HCT116 (cell line): ENCODE measurements around the gene OR51F1. TPM values are rescaled to one million over a fixed set of nuclear protein-coding genes. Genes with fewer than 3 reads are reported as not detected.

Experiments
- ATAC-seq: fragments of 200-7000 bp; cut with Tn5 transposase; 2 replicates; pipeline ENCODE4 v1.9.1; 2020; ENCODE audit warnings: mild to moderate bottlenecking, moderate library complexity
- Bru-seq: library from RNA; stranded (reverse); fragments of 400-500 nt; gene quantifications from one replicate; lab custom pipeline; 2021; lab: Mats Ljungman, UMichigan
- BruChase-seq, 2 experiments: library from RNA; stranded (reverse); fragments of 400-500 nt; gene quantifications; one replicate each; lab custom pipeline; 2021; lab: Mats Ljungman, UMichigan
- BruUV-seq: library from RNA; stranded (reverse); fragments of 400-500 nt; replicated peaks from 2 replicates; lab custom pipeline; 2021; lab: Mats Ljungman, UMichigan
- CTCF ChIA-PET: fragments of 300-600 bp; sonication (Branson Sonifier 250); formaldehyde crosslinking; loops from one replicate; lab custom pipeline; 2021; ENCODE audit warnings: antibody characterized with exemption; lab: Charles Lee
- POLR2A ChIA-PET: fragments of 300-600, 350-600 bp; sonication (Branson Sonifier 250); formaldehyde crosslinking; loops from one replicate; lab custom pipeline; 2021; ENCODE audit warnings: antibody characterized with exemption; lab: Charles Lee
- RAD21 ChIA-PET, 2 experiments: fragments of 300-600 bp; sonication (Branson Sonifier 250); formaldehyde crosslinking; loops; one replicate each; lab custom pipeline; 2023; ENCODE audit warnings: low total read pairs in 2 of 2; ENCODE audit not compliant: uncharacterized antibody in 2 of 2, unreplicated experiment in 2 of 2, low non-redundant PET in 1 of 2; lab: Charles Lee
- DNase-seq: peaks from one replicate; pipeline ENCODE4 v3.0.0-alpha.2; 2010; ENCODE audit warnings: low read depth, low spot score
- H2AFZ ChIP-seq: fragments of 200-600 bp; shearing (Covaris generic), sonication (generic); 2 replicates; pipeline ENCODE4 v1.6.1; 2017; ENCODE audit warnings: low read depth, mixed run types, mixed read lengths, antibody characterized with exemption, low read length; ENCODE audit not compliant: poor library complexity, severe bottlenecking
- H3K27ac ChIP-seq: 2 replicates; pipeline ENCODE4 v1.5.1; 2012; ENCODE audit warnings: low read depth, low read length
- H3K27me3 ChIP-seq: fragments of 200-600 bp; sonication (generic); 2 replicates; pipeline ENCODE4 v1.6.1; 2016; ENCODE audit warnings: mixed run types, low read length, mixed read lengths; ENCODE audit not compliant: insufficient read depth
- H3K36me3 ChIP-seq, 2 experiments: fragments of 200-500 bp in 1 of 2; fragments of 200-600 bp in 1 of 2; sonication (Bioruptor generic) in 1 of 2; sonication (generic) in 1 of 2; 2 replicates each; pipeline versions ENCODE4 v1.5.1 to v1.6.1; 2014 to 2016; ENCODE audit warnings: low read length in 2 of 2, inconsistent platforms in 1 of 2, mixed read lengths in 1 of 2, mixed run types in 1 of 2; ENCODE audit not compliant: insufficient read depth in 2 of 2, control insufficient read depth in 1 of 2
- H3K4me1 ChIP-seq, 2 experiments: fragments of 200-600 bp in 1 of 2; sonication (generic) in 1 of 2; 2 replicates each; pipeline versions ENCODE4 v1.5.1 to v1.6.1; 2012 to 2017; ENCODE audit warnings: low read length in 2 of 2, inconsistent platforms in 1 of 2, mild to moderate bottlenecking in 1 of 2, mixed read lengths in 1 of 2, mixed run types in 1 of 2, moderate library complexity in 1 of 2; ENCODE audit not compliant: insufficient read depth in 2 of 2, control insufficient read depth in 1 of 2
- H3K4me2 ChIP-seq: fragments of 200-600 bp; sonication (generic); 2 replicates; pipeline ENCODE4 v1.6.1; 2017; ENCODE audit warnings: mixed run types, low read length, mixed read lengths
- H3K4me3 ChIP-seq, 2 experiments: fragments of 200-600 bp in 1 of 2; sonication (generic) in 1 of 2; replicated peaks in 1 of 2; 2 replicates each; pipeline ENCODE4 v1.5.1; 2011 to 2016; ENCODE audit warnings: low read length in 2 of 2, control low read depth in 1 of 2, low read depth in 1 of 2, mild to moderate bottlenecking in 1 of 2, mixed read lengths in 1 of 2, mixed run types in 1 of 2
- H3K79me2 ChIP-seq: fragments of 200-600 bp; sonication (generic); 2 replicates; pipeline ENCODE4 v1.6.1; 2017; ENCODE audit warnings: mild to moderate bottlenecking, mixed run types, low read length, moderate library complexity, mixed read lengths; ENCODE audit not compliant: insufficient read depth
- H3K9ac ChIP-seq: fragments of 200-600 bp; sonication (generic); 2 replicates; pipeline ENCODE4 v1.6.1; 2016; ENCODE audit warnings: low read length, mixed read lengths
- H3K9me2 ChIP-seq: fragments of 200-600 bp; sonication (generic), shearing (Covaris generic); 2 replicates; pipeline ENCODE4 v1.6.1; 2017; ENCODE audit warnings: mixed run types, mild to moderate bottlenecking, moderate library complexity; ENCODE audit not compliant: insufficient read depth
- H3K9me3 ChIP-seq, 2 experiments: fragments of 200-500 bp in 1 of 2; fragments of 200-600 bp in 1 of 2; sonication (Bioruptor generic) in 1 of 2; sonication (generic) in 1 of 2; 2 replicates each; pipeline ENCODE4 v1.6.1; 2014 to 2017; ENCODE audit warnings: low read length in 2 of 2, mixed read lengths in 2 of 2, inconsistent platforms in 1 of 2, low read depth in 1 of 2, mild to moderate bottlenecking in 1 of 2, mixed run types in 1 of 2, moderate library complexity in 1 of 2; ENCODE audit not compliant: control insufficient read depth in 1 of 2, insufficient read depth in 1 of 2
- H4K20me1 ChIP-seq: fragments of 200-600 bp; sonication (generic), shearing (Covaris generic); 2 replicates; pipeline ENCODE4 v1.6.1; 2017; ENCODE audit warnings: mixed run types, mild to moderate bottlenecking, moderate library complexity; ENCODE audit not compliant: insufficient read depth
- CBX3 ChIP-seq: IDR thresholded peaks from 2 replicates; pipeline ENCODE4 v1.6.1; 2012; ENCODE audit warnings: low read depth
- CEBPB ChIP-seq: IDR thresholded peaks from 2 replicates; pipeline ENCODE4 v1.6.1; 2012; ENCODE audit warnings: low read depth
- EGR1 ChIP-seq: IDR thresholded peaks from 2 replicates; pipeline ENCODE4 v1.6.1; 2012; ENCODE audit warnings: low read depth
- ELF1 ChIP-seq: IDR thresholded peaks from 2 replicates; pipeline ENCODE4 v1.6.1; 2012; ENCODE audit warnings: low read depth, borderline replicate concordance
- EZH2 ChIP-seq: fragments of 200-600 bp; sonication (generic); IDR thresholded peaks from 2 replicates; pipeline ENCODE4 v1.6.1; 2017; ENCODE audit warnings: antibody characterized with exemption, mixed run types
- EZH2phosphoT487 ChIP-seq: fragments of 200-600 bp; IDR thresholded peaks from 2 replicates; pipeline ENCODE4 v1.6.1; 2018; ENCODE audit warnings: antibody characterized with exemption, borderline replicate concordance
- POLR2A ChIP-seq: IDR thresholded peaks from 2 replicates; pipeline ENCODE4 v1.7.0; 2011; ENCODE audit warnings: borderline replicate concordance; ENCODE audit not compliant: insufficient read depth, insufficient read length; ENCODE audit errors: extremely low read depth
- POLR2AphosphoS5 ChIP-seq: IDR thresholded peaks from 2 replicates; pipeline ENCODE4 v1.6.1; 2011; ENCODE audit warnings: mild to moderate bottlenecking, low read depth, low read length, moderate library complexity
- RAD21 ChIP-seq: IDR thresholded peaks from 2 replicates; pipeline ENCODE4 v1.6.1; 2012; ENCODE audit warnings: low read depth, mild to moderate bottlenecking
- SP1 ChIP-seq: IDR thresholded peaks from 2 replicates; pipeline ENCODE4 v1.6.1; 2012; ENCODE audit warnings: low read depth
- SRF ChIP-seq: IDR thresholded peaks from 2 replicates; pipeline ENCODE4 v1.6.1; 2012; ENCODE audit warnings: low read depth
- TCF7L2 ChIP-seq: IDR thresholded peaks from 2 replicates; pipeline ENCODE4 v1.7.0; 2011; ENCODE audit warnings: borderline replicate concordance, inconsistent platforms; ENCODE audit not compliant: insufficient read depth, insufficient read length; ENCODE audit errors: extremely low read depth
- YY1 ChIP-seq: IDR thresholded peaks from 2 replicates; pipeline ENCODE4 v1.6.1; 2011; ENCODE audit warnings: low read length, low read depth, moderate library complexity, mild to moderate bottlenecking; ENCODE audit not compliant: insufficient replicate concordance; ENCODE audit errors: extremely low read depth
- ZFX ChIP-seq: fragments of 450-650 bp; IDR thresholded peaks from 2 replicates; pipeline ENCODE4 v1.6.1; 2017
- ZNF274 ChIP-seq: fragments of 200-500 bp; sonication (Bioruptor generic); IDR thresholded peaks from 2 replicates; pipeline ENCODE4 v1.6.1; 2014; ENCODE audit warnings: mild to moderate bottlenecking, low read depth, low read length, inconsistent platforms
- intact Hi-C: fragments of 100-400 bp; cut with micrococcal nuclease; formaldehyde crosslinking; loops from 2 replicates; pipeline ENCODE4 v1.10.0; 2022
- long read RNA-seq: library from polyadenylated mRNA; unstranded; transcript quantifications from one replicate; pipeline ENCODE4 v2.0.0, GENCODE V29; 2021; ENCODE audit not compliant: unreplicated experiment
- polyA plus RNA-seq: library from polyadenylated mRNA; unstranded; fragments of >200 nt; gene quantifications from 2 replicates; pipeline ENCODE4 v1.2.1, GENCODE V29; 2012; ENCODE audit warnings: missing spikeins
- total RNA-seq: library from RNA; stranded (reverse); gene quantifications from one replicate; pipeline ENCODE4 v1.2.1, GENCODE V29; 2021; ENCODE audit not compliant: unreplicated experiment
- TF ChIP-seq, protein P1 (sequence below): IDR thresholded peaks from 2 replicates; pipeline ENCODE4 v1.6.1; 2011; ENCODE audit warnings: mild to moderate bottlenecking, low read length, moderate library complexity; ENCODE audit not compliant: insufficient replicate concordance; ENCODE audit errors: extremely low read depth
- TF ChIP-seq, protein P2 (sequence below): IDR thresholded peaks from 2 replicates; pipeline ENCODE4 v1.6.1; 2012
- TF ChIP-seq, protein P3 (sequence below): IDR thresholded peaks from 2 replicates; pipeline ENCODE4 v1.6.1; 2012; ENCODE audit warnings: low read depth

OR51F1 gene, protein sequence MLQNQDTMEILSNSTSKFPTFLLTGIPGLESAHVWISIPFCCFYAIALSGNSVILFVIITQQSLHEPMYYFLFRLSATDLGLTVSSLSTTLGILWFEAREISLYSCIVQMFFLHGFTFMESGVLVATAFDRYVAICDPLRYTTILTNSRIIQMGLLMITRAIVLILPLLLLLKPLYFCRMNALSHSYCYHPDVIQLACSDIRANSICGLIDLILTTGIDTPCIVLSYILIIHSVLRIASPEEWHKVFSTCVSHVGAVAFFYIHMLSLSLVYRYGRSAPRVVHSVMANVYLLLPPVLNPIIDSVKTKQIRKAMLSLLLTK
- not detected for total RNA-seq
- polyA plus RNA-seq: not detected in 2 replicates
- Bru-seq, nascent RNA: not detected
- not detected for BruChase-seq, experiment 1, labeled RNA remaining after a 6-hour chase
- not detected for BruChase-seq, experiment 2, labeled RNA remaining after a 2-hour chase
- long read RNA-seq: 0 reads

DNA sequence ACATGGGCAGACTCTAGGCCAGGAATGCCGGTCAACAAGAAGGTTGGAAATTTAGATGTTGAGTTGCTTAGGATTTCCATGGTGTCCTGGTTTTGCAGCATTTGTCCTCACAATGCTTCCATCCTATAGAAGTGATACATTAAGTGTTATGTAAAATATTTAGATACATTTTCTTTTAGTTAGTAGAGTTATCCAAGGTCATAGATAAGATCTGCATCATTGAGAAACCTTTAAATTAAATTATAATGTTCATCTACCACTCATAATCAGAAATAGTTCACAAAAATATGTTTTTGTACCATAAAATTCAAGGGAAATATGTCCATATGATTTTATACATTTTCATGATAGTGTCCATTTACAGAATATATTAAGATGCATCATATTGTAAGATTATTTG lies at the start of gene OR51F1:
OR51F1 (minus strand) TSS at position 101 of the 400 bp plus-strand sequence; CDS start at position 101, 0 bp downstream.
- no peaks in the 10 kb centered on the region for H3K79me2 ChIP-seq
- intact Hi-C loops: no loop called here
- DNase-seq (no peak), ATAC-seq (no peak)
- H4K20me1 ChIP-seq: no peaks in the 10 kb centered on the region
- H3K9me3 ChIP-seq: no peaks in the 10 kb centered on the region
- H3K9me2 ChIP-seq: no peaks in the 10 kb centered on the region
- H3K27ac ChIP-seq: no peak within 1 kb of the TSS
- no peak within 1 kb of the TSS for H3K9ac ChIP-seq
- no peak within 1 kb of the TSS for H2AFZ ChIP-seq
- CTCF ChIA-PET: no interaction called here
- H3K4me2 ChIP-seq: no peak within 1 kb of the TSS
- no peaks in the 10 kb centered on the region for H3K36me3 ChIP-seq
- no TSS peak for BruUV-seq
- H3K4me1 ChIP-seq: no peaks in the 10 kb centered on the region
- H3K4me3 ChIP-seq: no peak within 1 kb of the TSS
- POLR2A ChIA-PET: no interaction called here
- H3K27me3 ChIP-seq: peaks cover 11% of the 10 kb centered on the region
- TF ChIP-seq SP1 (no peak), POLR2A (no peak), EZH2 (no peak), EGR1 (no peak), YY1 (no peak), EZH2phosphoT487 (no peak), TCF7L2 (no peak), CEBPB (no peak), SRF (no peak), CBX3 (no peak), RAD21 (no peak), ZFX (no peak), ZNF274 (no peak), ELF1 (no peak), POLR2AphosphoS5 (no peak)
- TF ChIP-seq, protein P1, sequence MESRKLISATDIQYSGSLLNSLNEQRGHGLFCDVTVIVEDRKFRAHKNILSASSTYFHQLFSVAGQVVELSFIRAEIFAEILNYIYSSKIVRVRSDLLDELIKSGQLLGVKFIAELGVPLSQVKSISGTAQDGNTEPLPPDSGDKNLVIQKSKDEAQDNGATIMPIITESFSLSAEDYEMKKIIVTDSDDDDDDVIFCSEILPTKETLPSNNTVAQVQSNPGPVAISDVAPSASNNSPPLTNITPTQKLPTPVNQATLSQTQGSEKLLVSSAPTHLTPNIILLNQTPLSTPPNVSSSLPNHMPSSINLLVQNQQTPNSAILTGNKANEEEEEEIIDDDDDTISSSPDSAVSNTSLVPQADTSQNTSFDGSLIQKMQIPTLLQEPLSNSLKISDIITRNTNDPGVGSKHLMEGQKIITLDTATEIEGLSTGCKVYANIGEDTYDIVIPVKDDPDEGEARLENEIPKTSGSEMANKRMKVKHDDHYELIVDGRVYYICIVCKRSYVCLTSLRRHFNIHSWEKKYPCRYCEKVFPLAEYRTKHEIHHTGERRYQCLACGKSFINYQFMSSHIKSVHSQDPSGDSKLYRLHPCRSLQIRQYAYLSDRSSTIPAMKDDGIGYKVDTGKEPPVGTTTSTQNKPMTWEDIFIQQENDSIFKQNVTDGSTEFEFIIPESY: no peak
- TF ChIP-seq, protein P2, sequence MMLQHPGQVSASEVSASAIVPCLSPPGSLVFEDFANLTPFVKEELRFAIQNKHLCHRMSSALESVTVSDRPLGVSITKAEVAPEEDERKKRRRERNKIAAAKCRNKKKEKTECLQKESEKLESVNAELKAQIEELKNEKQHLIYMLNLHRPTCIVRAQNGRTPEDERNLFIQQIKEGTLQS: no peak
- TF ChIP-seq, protein P3, sequence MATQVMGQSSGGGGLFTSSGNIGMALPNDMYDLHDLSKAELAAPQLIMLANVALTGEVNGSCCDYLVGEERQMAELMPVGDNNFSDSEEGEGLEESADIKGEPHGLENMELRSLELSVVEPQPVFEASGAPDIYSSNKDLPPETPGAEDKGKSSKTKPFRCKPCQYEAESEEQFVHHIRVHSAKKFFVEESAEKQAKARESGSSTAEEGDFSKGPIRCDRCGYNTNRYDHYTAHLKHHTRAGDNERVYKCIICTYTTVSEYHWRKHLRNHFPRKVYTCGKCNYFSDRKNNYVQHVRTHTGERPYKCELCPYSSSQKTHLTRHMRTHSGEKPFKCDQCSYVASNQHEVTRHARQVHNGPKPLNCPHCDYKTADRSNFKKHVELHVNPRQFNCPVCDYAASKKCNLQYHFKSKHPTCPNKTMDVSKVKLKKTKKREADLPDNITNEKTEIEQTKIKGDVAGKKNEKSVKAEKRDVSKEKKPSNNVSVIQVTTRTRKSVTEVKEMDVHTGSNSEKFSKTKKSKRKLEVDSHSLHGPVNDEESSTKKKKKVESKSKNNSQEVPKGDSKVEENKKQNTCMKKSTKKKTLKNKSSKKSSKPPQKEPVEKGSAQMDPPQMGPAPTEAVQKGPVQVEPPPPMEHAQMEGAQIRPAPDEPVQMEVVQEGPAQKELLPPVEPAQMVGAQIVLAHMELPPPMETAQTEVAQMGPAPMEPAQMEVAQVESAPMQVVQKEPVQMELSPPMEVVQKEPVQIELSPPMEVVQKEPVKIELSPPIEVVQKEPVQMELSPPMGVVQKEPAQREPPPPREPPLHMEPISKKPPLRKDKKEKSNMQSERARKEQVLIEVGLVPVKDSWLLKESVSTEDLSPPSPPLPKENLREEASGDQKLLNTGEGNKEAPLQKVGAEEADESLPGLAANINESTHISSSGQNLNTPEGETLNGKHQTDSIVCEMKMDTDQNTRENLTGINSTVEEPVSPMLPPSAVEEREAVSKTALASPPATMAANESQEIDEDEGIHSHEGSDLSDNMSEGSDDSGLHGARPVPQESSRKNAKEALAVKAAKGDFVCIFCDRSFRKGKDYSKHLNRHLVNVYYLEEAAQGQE: no peak
- RAD21 ChIA-PET: no interaction called here
